ENCODE results near the gene TREML2. TPM values are rescaled to one million over a fixed set of nuclear protein-coding genes. Genes with fewer than 3 reads are reported as not detected.

Gene TREML2
- total and polyA plus RNA-seq, 2 of the 13 experiments (the other 11 are each of a cell fraction or from before 2014, with no cell fraction given) = not detected

GRCh38 chr6:41214559-41215238 is 13.8 kb upstream of the TREML2 start (continued):
- TF ChIP-seq ARID5B (CRISPR knock-in tag; IDR thresholded peaks at IDR 0.05) = 0 out of 2 replicates have a peak, but pooled peaks have one; percentile 19
- no peak for TF ChIP-seq CTCF (CRISPR knock-in tag; IDR thresholded peaks at IDR 0.05)
- TF ChIP-seq GMEB1 (CRISPR knock-in tag; IDR thresholded peaks at IDR 0.05; ENCODE audit: borderline replicate concordance) = no peak
- TF ChIP-seq BHLHE40 (IDR thresholded peaks at IDR 0.05; ENCODE audit: low read length) = peak; percentile 69
- TF ChIP-seq FOXP1 (IDR thresholded peaks at IDR 0.05) = no peak
- 0 out of 2 replicates have a peak, but pooled peaks have one; percentile 27 for TF ChIP-seq FOXP1 (CRISPR knock-in tag; IDR thresholded peaks at IDR 0.05)
- peak; percentile 84; the same call in 1 of the 2 replicates for TF ChIP-seq ZNF562 (CRISPR knock-in tag; IDR thresholded peaks at IDR 0.05; ENCODE audit: borderline replicate concordance)
- TF ChIP-seq PAXIP1 (CRISPR knock-in tag; conservative IDR thresholded peaks at IDR 0.05) = 0 out of 2 replicates have a peak, but pooled peaks have one; percentile 43
- TF ChIP-seq RXRA (CRISPR knock-in tag; IDR thresholded peaks at IDR 0.05) = peak; percentile 17; the same call in 1 of the 2 replicates
